ENCODE results near the gene BMP6.

- TF ChIP-seq CTCF (IDR thresholded peaks at IDR 0.05) (no peak), POLR2A (IDR thresholded peaks at IDR 0.05) (no peak), POLR2AphosphoS5 (IDR thresholded peaks at IDR 0.05) (no peak), EP300 (IDR thresholded peaks at IDR 0.05) (no peak)
Measured at GRCh38 chr6:7825986-7826385, 100.1 kb downstream of the BMP6 start.
